Activated naive CD8-positive, alpha-beta T cell treated with anti-CD3 and anti-CD28 coated beads for 36 hours (primary cell): ENCODE measurements around the gene LRRIQ1. TPM values are rescaled to one million over a fixed set of nuclear protein-coding genes. Genes with fewer than 3 reads are reported as not detected.
"Not testable (repeated sequence)": the region's sequence is repeated elsewhere in the genome, so short reads cannot be mapped to it uniquely, and the experiment has no call there.

Experiments
- DNase-seq: peaks from one replicate; pipeline ENCODE4 v3.0.0; 2021
- H3K27ac Mint-ChIP-seq: one replicate; pipeline ENCODE4 v1.8.0; 2022; ENCODE audit warnings: mild to moderate bottlenecking, moderate library complexity, mixed read lengths
- H3K27me3 Mint-ChIP-seq: one replicate; pipeline ENCODE4 v1.8.0; 2022; ENCODE audit warnings: mild to moderate bottlenecking, mixed read lengths
- H3K36me3 Mint-ChIP-seq: one replicate; pipeline ENCODE4 v1.8.0; 2021; ENCODE audit warnings: mild to moderate bottlenecking, mixed read lengths
- H3K4me1 Mint-ChIP-seq: one replicate; pipeline ENCODE4 v1.8.0; 2021; ENCODE audit warnings: mixed read lengths
- H3K4me3 Mint-ChIP-seq: one replicate; pipeline ENCODE4 v1.8.0; 2022; ENCODE audit warnings: mild to moderate bottlenecking, moderate library complexity, mixed read lengths
- H3K9me3 Mint-ChIP-seq: one replicate; pipeline ENCODE4 v1.8.0; 2022; ENCODE audit warnings: mixed read lengths
- total RNA-seq, 2 experiments: library from RNA; stranded (reverse); gene quantifications; one replicate each; pipeline ENCODE4 v1.2.3, GENCODE V29; 2021

LRRIQ1 gene, protein sequence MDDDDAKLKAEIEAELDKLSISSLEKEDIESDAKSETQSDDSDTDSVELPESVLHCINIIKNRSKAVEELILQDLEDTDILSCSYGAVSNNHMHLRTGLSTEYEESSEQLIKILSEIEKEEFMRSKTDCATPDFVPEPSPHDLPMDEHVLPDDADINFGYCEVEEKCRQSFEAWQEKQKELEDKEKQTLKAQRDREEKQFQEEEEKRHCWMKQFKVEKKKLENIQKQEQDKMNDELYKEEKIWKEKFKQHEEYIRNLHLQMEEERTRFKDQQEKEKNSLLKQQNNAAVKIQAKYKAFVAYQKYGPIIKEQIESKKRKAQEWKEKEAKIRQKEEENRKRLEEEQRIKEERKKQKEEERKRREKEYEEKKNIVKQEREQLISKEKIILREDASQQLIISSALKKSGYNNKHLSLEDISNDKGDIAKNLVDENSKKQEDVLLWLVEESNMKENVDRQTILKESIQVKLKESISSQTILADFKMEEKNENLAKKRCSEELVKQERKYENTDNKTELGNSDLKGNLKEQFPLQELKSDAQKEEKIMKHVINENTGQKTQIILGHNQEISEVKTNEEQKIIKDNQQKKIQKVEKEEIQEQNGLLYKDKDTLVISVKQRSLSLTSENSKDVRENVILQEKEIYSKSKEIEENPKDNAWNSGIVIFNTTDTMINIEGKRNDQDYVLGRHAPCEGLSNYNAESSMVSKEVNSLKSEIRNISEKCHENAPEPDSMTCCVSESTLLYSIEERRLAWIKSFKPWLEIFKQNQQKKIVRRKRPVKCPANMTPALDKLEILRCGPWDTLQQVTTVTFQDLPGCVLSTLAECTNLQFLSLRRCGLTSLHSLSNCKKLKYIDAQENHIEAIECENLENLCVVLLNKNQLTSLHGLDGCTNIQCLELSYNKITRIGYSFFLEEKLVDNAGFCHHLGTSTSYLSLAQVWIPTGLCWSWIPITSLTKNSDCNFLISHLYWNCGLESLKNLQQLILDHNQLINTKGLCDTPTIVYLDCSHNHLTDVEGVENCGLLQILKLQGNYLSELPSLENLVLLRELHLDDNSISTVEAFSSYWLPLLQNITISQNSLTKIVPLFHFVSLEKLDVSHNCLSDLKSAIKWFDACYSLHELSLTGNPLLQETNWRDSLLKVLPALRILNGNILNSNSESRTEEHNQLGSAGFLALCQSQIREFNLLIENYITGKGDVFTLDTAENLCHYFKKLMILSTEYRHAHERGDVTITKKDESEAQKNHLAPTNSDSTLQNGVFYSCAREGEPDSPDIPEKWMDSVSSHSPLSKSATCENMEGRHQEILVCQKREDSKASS (N-terminal part only)
- total RNA-seq, result not detected

DNA sequence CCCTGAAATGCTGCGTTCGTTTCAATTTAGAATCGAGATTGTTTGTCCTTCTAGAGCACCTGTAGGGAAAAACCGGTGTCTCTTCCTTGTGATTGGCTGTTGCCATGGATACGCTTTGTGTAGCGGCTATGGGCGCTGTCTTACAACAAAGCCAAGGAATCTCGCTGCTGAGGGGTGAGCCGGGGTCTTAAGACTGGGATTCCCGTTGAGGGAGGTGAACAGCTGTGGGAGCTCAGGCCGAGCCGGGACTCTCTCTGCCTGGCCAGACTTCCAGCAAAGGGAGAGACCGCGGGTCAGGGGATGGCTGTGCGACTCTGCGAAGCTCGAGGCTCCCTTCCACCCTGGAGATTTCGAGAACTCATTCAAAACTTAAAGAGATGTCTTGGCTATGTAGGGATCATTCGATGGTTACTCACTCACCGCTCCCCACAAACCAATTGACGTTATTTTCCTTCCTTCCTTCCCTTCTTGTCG lies at the start of gene LRRIQ1, which contains the start of gene TSPAN19:
LRRIQ1 (plus strand) TSS at position 118 of the 474 bp plus-strand sequence. CDS start 1,826 bp downstream, outside the sequence.
TSPAN19 (minus strand) TSS at position 44 of the 474 bp plus-strand sequence. CDS start 6,331 bp downstream, outside the sequence.
- Mint-ChIP-seq H3K4me3 (peak within 1 kb of the TSS; percentile 80), H3K27ac (no peak within 1 kb of the TSS), H3K4me1 (peaks cover 4% of the 10 kb centered on the region), H3K9me3 (no peaks in the 10 kb centered on the region), H3K36me3 (no peaks in the 10 kb centered on the region), H3K27me3 (peaks cover 12% of the 10 kb centered on the region)
- peak; percentile 28 for DNase-seq

DNA sequence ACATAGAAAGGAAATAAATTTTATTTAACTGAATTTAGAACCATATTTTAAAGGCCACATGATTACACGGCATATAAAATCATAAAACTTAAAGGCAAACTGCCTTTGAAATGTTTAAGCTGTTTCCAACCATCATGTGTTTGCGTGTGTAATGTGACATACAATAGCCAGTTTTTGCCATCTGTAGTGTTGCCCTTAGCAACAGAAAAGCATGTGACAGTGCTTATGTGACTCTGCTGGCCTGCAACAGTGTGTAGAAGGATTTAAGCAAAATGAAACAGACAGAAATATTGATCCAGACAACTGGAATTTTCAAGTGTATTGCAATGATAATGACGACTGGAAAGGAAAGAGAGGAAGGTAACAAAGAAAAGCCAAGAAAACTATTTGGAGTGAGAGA lies 49.6 kb upstream of the LRRIQ1 start:
- Mint-ChIP-seq H3K4me1 (no peaks in the 10 kb centered on the region), H3K9me3 (no peaks in the 10 kb centered on the region), H3K27ac (no peak overlapping the region), H3K4me3 (no peak overlapping the region), H3K27me3 (no peaks in the 10 kb centered on the region), H3K36me3 (no peaks in the 10 kb centered on the region)
- DNase-seq, result no peak

DNA sequence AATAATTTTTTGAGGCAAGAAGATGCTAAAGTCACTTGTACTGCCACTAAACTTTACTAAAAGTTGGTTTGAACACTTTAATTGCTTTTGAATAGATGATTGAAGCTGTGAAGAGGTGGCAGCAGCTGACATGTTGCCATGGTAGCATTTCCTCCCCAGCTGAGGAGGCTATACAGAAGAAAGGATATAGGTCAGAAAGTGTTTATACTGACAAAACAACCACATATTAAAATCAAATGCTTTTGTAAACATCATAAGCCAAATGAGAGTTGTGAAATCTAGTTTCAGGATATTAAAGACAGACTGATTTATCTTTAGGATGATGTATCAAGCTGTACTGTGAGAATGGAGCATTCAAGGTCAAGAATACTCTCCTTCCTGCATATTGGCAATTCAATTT lies 41.7 kb upstream of the LRRIQ1 start:
- Mint-ChIP-seq H3K27me3 (no peaks in the 10 kb centered on the region), H3K9me3 (no peaks in the 10 kb centered on the region), H3K27ac (no peak overlapping the region), H3K36me3 (no peaks in the 10 kb centered on the region), H3K4me3 (no peak overlapping the region), H3K4me1 (peaks cover 4% of the 10 kb centered on the region)
- DNase-seq, result no peak

DNA sequence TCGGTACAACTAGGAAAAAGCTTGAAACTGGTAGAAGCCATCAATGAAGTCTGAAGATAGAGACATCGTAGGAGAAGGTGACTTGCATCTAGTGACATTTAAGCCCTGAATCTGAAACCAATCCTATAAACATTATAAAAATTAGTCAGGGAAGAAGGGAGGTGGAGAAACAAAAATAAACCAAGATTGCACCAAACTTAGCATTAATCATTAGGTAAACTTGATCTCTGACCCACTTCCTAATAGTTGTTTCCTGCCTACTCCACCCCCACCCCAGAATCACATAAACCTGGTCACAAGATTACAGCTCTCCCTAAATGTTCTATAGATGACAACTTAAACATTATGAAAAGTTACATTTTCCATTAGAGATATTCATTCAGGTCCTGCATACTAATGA lies 40.5 kb upstream of the LRRIQ1 start:
- no peak for DNase-seq
- Mint-ChIP-seq H3K9me3 (no peaks in the 10 kb centered on the region), H3K27me3 (no peaks in the 10 kb centered on the region), H3K36me3 (no peaks in the 10 kb centered on the region), H3K27ac (no peak overlapping the region), H3K4me3 (no peak overlapping the region), H3K4me1 (peaks cover 4% of the 10 kb centered on the region)

DNA sequence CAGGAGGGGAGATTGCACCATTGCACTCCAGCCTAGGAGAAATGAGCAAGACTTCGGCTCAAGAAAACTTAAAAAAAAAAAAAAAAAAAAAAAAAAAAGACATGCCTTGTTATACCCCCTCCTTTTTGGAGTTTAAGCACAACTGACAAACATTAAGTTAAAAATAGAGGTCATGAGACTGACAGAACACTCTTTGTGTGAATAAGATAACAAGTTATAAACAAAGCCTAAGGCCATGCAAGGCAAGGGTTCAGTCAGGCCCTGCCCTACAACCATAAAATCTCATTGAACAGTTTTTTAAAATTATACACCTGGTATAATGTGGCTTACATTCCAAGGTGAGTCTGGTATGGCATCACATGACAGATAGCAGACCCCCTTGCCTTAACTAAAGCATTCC lies 39.4 kb upstream of the LRRIQ1 start:
- Mint-ChIP-seq H3K9me3 (no peaks in the 10 kb centered on the region), H3K27ac (no peak overlapping the region), H3K36me3 (no peaks in the 10 kb centered on the region), H3K27me3 (no peaks in the 10 kb centered on the region), H3K4me1 (peaks cover 4% of the 10 kb centered on the region), H3K4me3 (no peak overlapping the region)
- no peak for DNase-seq

DNA sequence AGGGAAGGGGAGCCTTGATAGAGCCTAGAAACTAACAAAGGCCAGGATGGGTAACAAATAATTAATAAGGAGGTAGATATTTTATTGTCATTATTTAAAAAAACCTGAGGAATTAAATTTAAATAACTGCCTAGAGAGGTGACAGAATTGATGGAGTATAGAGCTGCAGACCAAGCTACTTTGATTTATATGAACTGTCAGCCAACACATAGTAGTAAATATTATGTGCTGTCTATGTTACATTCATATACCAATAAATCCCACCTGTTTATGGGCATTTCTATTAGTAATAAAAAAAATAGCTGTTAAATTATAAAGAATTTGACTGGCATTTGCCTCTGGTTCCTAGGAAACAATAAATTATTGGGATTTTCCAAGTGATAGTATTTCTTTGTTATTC lies 37.8 kb upstream of the LRRIQ1 start:
- Mint-ChIP-seq H3K27ac (no peak overlapping the region), H3K4me1 (peaks cover 4% of the 10 kb centered on the region)
- DNase-seq, result no peak

DNA sequence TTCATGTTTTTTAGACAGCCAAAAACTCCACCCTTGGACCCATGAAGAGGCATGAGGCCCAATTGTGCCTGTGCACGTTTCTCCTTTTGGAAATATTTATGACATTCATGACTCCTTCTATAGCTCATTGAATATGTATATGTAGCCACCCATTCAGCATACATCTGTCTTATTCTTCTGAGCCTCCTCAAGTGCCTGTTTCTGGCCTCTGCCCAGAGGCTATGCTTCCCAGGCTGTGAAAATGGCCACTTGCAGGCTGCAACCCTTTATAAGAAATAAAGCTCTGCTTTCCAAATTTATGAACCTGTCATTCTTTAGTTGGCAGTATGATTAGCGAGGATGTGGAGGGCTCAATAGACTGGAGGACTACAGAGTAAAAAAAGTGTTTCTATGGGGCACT lies 35.4 kb upstream of the LRRIQ1 start:
- no peaks in the 10 kb centered on the region for H3K4me1 Mint-ChIP-seq
- DNase-seq, result no peak
- H3K27me3 Mint-ChIP-seq, result peaks cover 4% of the 10 kb centered on the region

More for the DNA sequence above, 37.8 kb upstream of the LRRIQ1 start:
- no peak overlapping the region for H3K4me3 Mint-ChIP-seq
- no peaks in the 10 kb centered on the region for H3K36me3 Mint-ChIP-seq
- no peaks in the 10 kb centered on the region for H3K27me3 Mint-ChIP-seq
- H3K9me3 Mint-ChIP-seq, result no peaks in the 10 kb centered on the region

DNA sequence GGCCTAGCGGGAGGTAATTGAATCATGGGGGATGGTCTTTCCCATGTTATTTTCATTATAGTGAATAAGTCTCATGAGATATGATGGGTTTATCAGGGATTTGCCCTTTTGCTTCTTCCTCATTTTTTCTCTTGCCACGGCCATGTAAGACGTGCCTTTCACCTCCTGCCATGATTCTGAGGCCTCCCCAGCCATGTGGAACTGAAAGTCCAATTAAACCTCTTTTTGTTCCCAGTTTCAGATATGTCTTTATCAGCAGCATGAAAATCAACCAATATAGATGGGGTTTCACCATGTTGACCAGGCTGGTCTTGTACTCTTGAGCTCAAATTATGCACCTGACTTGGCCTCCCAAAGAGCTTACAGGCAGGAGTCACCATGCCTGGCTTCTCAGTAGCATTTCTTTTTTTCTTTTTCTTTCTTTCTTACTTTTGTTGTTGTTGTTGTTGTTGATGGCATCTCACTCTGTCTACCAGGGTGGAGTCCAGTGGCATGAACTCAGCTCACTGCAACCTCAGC lies 33.3 kb upstream of the LRRIQ1 start:
- Mint-ChIP-seq H3K4me1 (no peaks in the 10 kb centered on the region), H3K4me3 (no peak overlapping the region), H3K9me3 (no peaks in the 10 kb centered on the region), H3K27me3 (peaks cover 4% of the 10 kb centered on the region), H3K27ac (no peak overlapping the region), H3K36me3 (no peaks in the 10 kb centered on the region)
- DNase-seq, result no peak

More for the DNA sequence above, 35.4 kb upstream of the LRRIQ1 start:
- no peak overlapping the region for H3K4me3 Mint-ChIP-seq
- no peak overlapping the region for H3K27ac Mint-ChIP-seq
- no peaks in the 10 kb centered on the region for H3K36me3 Mint-ChIP-seq
- no peaks in the 10 kb centered on the region for H3K9me3 Mint-ChIP-seq

DNA sequence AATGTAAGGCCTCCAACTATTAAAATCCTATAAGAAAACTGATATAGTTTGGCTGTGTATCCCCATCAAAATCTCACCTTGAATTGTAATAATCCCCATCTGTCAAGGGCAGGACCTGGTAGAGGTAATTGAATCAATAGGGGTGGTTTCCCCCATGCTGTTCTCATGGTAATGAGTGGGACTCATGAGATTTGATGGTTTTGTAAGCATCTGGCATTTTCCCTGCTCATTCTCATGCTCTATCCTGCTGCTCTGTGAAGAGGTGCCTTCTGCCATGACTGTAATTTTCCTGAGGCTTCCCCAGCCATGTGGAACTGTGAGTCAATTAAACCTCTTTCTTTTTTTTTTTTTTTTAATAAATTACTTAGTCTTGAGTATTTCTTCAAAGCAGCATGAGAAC lies 31.9 kb upstream of the LRRIQ1 start:
- Mint-ChIP-seq H3K27me3 (peaks cover 4% of the 10 kb centered on the region), H3K9me3 (no peaks in the 10 kb centered on the region), H3K27ac (no peak overlapping the region), H3K36me3 (no peaks in the 10 kb centered on the region), H3K4me3 (no peak overlapping the region), H3K4me1 (no peaks in the 10 kb centered on the region)
- no peak for DNase-seq

DNA sequence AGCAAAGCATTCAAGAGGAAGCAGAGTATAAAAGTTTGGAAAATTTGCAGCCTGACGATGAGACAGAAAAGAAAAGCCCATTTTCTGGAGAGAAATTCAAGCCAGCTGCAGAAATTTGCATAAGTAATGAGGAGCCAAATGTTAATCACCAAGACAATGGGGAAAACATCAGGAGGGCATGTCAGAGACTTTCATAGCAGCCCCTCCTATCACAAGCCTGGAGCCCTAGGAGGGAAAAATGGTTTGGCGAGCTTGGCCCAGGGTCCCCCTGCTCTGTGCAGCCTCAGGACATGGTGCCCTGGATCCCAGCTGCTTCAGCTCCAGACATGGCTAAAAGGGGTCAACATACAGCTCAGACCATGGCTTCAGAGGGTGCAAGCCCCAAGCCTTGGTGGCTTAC lies 31.1 kb upstream of the LRRIQ1 start:
- not testable (repeated sequence) for H3K4me1 Mint-ChIP-seq, H3K4me3 Mint-ChIP-seq, H3K36me3 Mint-ChIP-seq, DNase-seq, H3K9me3 Mint-ChIP-seq, H3K27me3 Mint-ChIP-seq, H3K27ac Mint-ChIP-seq

DNA sequence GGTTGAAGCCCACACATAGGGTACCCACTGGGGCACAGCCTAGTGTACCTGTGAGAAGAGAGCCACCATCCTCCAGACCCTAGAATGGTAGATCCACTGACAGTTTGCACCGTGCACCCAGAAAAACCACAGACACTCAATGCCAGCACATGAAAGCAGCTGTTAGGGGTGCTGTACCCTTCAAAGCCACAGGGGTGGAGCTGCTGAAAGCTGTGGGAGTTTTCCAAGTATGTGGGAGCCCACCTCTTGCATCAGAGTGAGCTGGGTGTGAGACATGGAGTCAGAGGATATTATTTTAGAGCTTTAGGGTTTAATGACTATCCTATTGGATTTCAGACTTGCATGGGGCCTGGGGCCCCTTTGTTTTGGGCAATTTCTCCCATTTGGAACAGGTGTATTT lies 30.5 kb upstream of the LRRIQ1 start:
- no peaks in the 10 kb centered on the region for H3K36me3 Mint-ChIP-seq
- H3K27ac Mint-ChIP-seq, result no peak overlapping the region
- peaks cover 4% of the 10 kb centered on the region for H3K27me3 Mint-ChIP-seq
- DNase-seq, result peak; percentile 1
- no peaks in the 10 kb centered on the region for H3K4me1 Mint-ChIP-seq
- H3K9me3 Mint-ChIP-seq, result no peaks in the 10 kb centered on the region
- H3K4me3 Mint-ChIP-seq, result no peak overlapping the region

DNA sequence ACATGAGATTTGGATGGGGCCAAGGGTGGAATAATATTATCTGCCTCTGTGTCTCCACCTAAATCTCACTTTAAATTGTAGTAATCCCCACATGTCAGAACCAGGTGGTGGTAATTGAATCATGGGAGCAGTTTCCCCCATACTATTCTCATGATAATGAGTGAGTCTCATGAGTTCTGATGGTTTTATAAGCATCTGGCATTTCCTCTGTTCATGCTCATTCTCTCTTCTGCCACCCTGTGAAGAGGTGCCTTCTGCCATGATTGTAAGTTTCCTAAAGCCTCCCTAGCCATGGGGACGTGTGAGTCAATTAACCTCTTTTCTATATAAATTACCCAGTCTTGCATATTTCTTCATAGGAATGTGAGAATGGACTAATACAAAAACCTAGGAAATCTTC lies 29.9 kb upstream of the LRRIQ1 start:
- no peaks in the 10 kb centered on the region for H3K36me3 Mint-ChIP-seq
- H3K4me3 Mint-ChIP-seq, result no peak overlapping the region
- H3K27ac Mint-ChIP-seq, result no peak overlapping the region
- DNase-seq, result no peak
- H3K27me3 Mint-ChIP-seq, result peaks cover 4% of the 10 kb centered on the region
- no peaks in the 10 kb centered on the region for H3K4me1 Mint-ChIP-seq
- H3K9me3 Mint-ChIP-seq, result no peaks in the 10 kb centered on the region

DNA sequence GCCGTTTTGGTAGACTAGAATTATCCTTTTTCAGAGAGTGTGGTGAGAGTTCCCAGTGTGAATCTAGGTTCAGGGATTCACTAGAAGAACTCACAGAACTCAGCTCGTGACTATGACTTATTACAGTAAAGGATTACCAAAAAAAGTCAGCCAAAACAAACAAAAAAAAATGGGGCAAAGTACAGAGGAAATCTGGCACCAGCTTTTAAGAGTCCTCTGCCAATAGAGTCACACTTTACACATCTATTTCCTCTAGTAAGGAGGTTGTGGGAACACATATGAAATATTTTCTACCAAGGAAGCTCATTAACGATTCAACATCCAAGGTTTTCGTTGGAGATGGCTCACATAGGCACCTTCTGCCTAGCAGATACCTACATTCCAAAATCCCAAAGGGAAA lies 28.3 kb upstream of the LRRIQ1 start:
- Mint-ChIP-seq H3K9me3 (no peaks in the 10 kb centered on the region), H3K4me3 (no peak overlapping the region), H3K4me1 (no peaks in the 10 kb centered on the region), H3K27ac (no peak overlapping the region), H3K36me3 (no peaks in the 10 kb centered on the region), H3K27me3 (peaks cover 4% of the 10 kb centered on the region)
- DNase-seq, result no peak

DNA sequence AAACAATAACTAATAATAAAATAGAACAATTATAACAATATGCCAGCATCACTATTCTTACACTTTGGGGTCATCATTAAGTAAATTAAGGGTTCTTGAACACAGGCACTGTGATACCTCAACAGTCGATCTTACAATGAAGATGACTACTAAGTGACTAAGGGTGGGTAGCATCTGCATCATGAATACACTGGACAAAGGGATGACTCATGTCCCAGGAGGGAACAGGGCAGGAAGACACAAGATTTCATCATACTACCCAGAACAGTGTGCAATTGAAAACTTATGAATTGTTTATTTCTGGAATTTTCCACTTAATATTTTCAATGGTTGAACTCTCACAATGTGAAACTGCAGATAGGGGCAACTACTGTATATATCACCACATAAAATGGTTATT lies 19.7 kb upstream of the LRRIQ1 start:
- DNase-seq, result no peak
- H3K9me3 Mint-ChIP-seq, result no peaks in the 10 kb centered on the region
- no peaks in the 10 kb centered on the region for H3K36me3 Mint-ChIP-seq

More for the DNA sequence above, 19.7 kb upstream of the LRRIQ1 start:
- Mint-ChIP-seq H3K4me3 (no peak overlapping the region), H3K27me3 (no peaks in the 10 kb centered on the region), H3K27ac (no peak overlapping the region), H3K4me1 (peaks cover 2% of the 10 kb centered on the region)
